SHP77 (cell line): Measurements from ENCODE around the gene NNT.
"Not testable (repeated sequence)": the region's sequence is repeated elsewhere in the genome, so short reads cannot be mapped to it uniquely, and the experiment has no call there.

Experiments
- DNase-seq, 2 experiments: peaks; one replicate each; lab custom pipeline; 2025; lab: John Stamatoyannopoulos, UW

The NNT gene

DNA sequence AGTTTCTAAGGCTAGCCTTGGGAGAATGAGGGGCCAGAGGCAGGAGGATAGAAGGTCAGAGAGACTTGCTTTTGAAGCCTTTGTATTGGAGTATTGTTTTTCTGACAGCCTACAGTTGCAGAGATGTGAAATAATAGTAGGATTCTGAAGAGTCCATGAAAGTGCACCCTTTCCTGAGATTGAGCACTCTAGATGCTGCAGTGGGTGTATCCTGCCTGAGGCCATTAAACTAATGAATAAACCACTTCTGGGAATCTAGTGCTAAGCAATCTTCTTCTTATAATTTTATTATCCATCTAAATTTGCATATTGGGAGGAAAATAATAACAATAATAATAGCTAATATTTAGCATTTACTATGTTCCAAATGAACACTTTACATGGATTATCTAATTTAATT, 19.3 kb upstream of the NNT start:
- DNase-seq = no peak

DNA sequence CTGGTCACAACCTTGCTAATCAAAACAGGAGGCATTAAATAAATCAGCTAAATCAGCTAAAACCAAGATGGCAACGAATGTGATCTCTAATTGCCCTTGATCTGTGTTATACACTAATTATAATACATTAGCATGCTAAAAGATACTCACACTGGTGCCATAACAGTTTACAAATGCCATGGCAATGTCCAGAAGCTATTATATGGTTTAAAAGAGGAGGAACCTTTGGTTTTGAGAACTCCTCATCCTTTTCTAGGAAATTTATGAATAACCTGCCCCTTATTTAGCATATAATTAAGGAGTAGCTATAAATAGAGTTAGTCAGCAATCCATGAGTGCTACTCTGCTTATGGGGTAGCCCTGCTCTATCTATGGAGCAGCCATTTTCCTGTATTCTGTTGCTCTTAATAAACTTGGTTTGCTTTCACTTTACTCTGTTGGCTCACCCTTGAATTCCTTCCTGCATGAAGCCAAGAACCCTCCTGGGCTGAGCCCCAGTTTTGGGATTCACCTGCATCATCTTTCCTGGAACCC, 18.7 kb upstream of the NNT start:
- no peak for DNase-seq

DNA sequence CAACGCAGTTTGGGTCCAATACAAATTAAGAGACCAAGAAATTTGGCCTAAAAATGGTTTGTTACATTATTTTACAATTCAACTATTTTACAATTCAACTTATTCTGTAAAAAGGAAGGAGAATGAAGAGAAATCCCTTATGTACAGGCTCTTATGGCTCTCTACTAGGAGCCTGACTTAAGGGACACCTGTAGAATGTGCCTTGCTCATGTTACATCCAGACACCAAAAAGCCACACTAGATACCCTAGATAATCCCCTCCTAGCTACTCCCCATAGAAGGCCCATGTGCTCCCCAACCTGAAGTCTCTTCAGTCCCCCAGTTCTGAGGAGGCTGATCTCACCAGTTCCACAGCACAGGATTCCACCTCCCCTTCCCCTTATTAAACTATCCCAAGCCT, 14.1 kb upstream of the NNT start:
- DNase-seq = no peak

DNA sequence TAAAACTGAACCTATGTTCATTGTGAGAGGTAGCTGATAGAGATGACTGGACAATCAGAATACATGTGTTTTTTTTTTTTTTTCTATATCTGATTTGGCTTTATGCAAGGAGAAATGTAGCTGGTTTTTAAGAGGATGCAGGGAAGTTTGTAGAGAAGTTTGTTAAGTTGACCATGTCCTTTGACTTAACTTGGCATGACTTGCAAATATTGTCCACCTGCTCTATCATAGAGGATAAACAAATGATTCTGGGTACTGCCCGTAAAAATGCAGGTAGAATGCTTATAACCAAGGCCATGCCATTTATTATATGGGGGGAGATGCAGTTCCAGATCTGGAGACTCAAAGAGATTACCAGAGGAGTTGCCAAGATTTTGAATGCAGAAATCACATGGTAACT, 13.7 kb upstream of the NNT start:
- no peak for DNase-seq

DNA sequence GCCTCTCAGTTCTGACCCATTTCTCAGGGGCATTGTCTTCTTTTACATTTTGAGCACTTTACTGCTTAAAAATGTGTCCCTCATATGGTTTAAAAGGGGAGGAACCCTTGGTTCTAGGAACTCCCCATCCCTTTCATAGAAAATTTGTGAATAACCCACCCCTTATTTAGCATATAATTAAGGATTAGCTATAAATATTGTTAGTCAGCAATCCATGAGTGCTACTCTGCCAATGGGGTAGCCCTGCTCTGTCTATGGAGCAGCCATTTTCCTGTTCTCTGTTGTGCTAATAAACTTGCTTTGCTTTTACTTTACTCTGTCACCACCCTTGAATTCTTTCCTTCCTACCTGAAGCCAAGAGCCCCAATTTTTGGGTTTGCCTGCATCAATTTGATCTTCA, 12.3 kb upstream of the NNT start:
- DNase-seq = no peak

DNA sequence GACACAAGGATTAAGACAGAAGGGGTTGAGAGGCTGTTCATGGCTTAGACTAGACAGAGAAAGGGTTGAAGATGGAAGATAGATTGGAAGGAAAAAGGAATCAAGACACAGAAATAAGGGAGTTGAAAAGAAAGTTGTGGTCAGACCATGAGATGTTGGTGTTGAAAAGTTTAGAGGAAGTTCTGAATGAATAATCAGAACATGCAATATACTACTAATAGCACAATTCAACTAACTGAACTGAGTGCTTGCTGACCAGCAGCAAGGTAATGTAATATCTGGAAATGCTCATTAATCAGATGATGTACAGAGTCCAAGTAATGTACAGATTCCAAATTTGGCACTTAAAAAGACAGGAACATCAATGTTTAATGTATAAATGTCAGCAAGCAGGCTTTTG, 10.6 kb upstream of the NNT start:
- no peak for DNase-seq

DNA sequence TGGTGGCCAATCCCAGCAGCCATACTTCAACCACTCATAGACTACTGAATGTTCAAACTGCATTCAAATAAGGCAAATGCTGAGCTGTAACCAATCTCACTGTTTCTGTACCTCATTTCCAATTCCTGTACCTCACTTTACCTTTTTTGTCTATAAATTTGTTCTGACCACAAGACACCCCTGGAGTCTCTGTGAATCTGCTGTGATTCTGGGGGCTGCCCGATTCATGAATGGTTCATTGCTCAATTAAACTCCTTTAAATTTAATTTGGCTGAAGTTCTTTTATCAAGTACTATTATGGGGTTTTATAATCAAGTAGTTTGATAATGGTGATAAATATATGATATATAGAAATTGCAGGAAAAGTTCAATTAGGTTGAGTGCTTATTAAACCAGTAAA, 4.1 kb upstream of the NNT start:
- not testable (repeated sequence) for DNase-seq

DNA sequence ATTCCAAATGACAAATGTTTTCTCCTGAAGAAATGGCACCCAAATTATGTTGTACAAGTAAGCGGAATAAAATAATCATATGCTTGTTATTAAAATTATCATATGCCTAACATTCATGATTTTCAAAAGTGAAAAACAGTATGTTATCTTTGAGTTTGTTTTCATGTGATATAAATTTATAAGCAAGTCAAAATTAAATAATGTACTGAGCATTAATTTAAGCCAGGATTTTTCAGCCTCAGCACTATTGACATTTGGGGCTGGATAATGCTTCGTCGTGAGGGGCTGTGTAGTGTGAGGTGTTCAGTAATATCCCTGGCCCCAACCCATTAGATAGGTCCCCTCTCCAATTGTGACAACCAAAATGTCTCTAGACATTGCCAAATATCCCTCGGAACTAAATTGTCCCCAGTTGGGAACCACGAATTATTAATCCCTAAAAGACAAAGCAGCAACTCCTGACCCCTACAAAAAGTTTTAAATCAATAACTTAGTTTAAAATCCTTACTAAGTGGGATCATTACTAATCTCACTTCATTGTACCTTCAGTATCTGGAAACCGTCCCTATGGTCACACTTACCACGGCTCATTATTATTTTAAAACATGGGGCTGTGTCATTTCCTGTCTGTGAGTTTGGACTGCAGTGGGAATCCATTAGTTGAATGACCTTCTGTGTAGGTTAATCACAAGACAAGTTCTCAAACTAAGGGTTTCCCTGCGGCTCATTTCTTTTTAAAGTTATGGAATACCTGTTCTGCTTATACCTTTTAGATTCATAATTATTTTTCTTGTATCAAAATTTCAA, 1.3 kb upstream of the NNT start:
- DNase-seq = peak; percentile 40 to 71

DNA sequence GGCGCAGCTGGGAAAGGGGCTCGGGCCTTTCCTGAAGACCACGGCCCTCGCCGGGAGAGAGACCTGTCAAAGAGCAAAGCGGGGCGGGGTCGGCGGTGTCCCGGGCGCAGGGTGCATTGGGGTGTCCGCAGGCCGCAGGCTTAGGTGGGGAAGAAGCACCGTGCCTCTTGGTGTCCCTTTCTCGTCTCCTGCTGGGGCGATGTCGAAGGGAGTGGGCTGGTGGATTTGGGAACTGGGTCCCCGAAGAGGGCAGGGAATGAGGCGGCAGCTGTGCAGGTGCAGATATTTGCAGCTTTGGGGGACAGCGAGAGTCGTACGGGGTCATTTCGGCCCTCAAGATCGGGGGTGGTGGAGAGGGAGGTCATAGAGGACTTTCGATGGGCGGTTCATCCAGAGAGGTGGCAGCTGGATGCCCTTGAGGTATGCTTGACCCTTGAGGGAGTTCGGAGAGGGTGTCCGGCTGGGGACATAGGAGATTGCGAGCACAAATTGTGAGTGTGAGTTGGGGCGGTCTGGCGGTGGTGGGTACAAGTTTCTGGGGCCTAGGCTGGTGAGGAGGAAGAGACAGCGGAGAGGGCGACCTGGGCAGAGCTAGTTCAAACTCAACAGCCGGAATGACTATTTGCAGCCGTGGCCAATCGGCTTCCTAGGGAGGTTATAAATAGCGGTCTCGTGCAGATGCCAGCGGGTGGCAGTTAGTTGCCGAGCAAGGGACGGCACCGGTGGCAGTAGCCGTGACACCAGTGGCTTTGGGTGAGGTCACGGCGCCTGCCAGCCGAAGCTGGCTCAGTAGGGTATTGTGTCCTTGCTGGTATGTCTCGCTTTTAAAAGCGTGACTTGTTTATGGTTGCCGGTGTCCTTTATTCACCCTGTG, 601 bp downstream of the NNT start:
- peak; percentile 95 to 97 for DNase-seq

DNA sequence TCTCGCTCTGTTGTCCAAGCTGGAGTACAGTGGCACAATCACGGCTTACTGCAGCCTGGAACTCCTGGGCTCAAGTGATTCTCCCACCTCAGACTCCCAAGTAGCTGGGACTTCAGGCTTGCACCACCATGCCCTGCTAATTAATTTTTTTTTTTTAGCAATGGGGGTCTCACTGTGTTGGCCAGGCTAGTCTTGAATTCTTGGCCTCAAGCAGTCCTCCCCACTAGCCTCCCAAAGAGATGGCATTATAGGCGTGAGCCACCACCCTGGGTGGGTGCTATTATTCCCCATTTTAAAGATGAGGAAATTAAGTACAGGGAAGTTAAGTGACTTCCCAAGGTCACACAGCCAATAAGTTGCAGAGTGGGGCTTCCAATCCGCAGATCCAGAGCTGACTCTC, 1.7 kb downstream of the NNT start:
- DNase-seq = no peak

DNA sequence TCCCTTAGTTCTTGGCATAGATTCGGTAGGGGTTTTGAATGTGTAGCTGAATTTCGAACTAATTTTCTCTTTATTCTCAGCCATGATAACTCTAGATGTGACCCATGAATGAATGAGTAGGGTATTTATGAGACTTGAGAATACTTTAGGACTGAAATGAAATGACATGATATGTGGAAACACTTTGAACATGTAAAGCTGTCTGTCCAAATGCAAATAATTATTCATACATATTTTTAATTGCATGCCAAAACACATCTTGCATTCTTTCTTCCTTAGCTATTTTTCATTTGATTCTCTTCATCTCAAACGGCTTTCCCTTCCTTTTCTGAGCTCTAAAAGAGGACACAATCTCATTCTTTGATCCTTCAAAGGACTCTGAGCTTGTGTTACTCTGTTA, 3.4 kb downstream of the NNT start:
- no peak for DNase-seq

DNA sequence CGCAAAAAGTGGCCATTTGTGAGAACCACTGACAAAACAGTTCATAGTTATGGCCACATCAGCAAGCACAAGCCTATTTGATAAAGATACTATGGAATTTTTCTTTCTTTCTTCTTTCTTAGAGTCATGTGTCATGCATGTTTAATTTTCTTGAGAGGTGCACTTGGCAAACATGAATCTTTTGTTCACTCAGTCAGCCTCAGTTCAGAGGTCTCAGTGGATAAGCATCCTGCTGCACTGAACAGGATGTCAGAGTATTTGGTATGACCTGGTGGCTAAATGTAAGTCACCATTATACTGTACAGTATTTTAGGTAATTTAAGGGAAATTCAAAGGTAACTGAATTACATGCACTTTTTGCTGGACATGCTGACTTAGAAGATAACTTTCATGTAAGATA, 5.4 kb downstream of the NNT start:
- DNase-seq = no peak

DNA sequence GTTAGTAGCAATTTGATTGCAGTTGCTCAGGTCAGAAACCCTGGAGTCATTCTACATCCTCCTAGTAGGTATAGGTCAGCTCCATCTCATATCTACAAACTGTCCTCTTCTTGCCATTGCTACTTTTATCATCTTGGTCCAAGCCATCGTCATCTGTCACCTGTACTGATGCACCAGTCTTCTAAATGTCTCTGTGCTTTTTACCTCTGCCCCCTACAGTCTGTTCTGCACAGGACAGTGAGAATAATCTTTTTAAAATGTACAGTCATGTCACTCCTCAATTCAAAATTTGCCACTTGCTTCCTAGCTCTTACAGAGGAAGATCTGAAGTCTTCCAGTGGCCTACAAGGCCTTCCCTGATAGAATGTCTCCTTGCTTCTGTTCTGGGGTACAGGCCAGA, 6.8 kb downstream of the NNT start:
- DNase-seq = no peak

DNA sequence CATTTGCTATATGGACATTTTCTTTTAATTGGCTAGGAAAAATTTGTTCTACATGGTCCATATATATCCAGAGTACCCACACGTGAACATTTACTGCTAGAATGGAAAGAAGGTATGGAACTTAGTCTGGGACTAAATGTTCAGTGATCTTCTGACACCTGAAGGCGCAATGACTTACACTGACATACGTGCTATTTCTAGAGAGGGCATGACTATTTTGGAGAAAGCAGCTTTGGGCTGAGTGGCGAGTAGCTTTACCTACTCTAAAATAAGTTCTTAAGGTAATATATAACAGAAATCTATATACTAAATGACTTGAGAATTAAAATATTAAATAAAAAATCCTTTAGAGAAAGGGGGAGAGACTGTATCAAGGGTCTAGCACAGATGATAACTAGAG, 10.4 kb downstream of the NNT start:
- no peak for DNase-seq

DNA sequence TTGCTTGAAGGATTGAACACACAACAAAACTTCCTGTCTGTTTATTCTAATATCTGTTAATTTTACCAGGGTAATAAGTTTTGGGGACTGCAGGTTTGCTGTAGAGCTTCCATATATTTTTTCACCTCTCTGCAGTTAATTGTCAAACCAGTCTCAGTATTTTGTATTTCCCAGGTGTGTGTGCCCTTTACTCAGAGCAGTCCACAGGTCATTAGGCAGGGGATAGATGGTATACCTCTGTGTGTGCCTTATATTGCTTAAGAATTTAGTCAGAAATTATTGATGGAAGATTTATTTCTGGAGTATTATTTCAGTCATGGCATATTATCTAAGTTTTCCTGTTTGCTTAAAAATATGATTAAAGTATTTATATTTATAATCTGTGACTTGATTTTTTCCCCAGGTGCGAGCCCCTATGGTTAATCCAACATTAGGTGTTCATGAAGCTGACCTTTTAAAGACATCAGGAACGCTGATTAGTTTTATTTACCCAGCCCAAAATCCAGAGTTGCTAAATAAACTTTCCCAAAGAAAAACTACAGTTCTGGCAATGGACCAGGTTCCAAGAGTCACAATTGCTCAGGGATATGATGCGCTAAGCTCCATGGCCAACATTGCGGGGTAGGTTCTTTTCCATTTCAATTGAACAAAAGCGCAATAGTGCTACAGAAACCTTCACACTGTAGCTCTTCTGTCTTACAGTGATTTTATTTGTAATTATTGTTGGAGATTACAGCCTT, 12.6 kb downstream of the NNT start:
- DNase-seq = no peak

DNA sequence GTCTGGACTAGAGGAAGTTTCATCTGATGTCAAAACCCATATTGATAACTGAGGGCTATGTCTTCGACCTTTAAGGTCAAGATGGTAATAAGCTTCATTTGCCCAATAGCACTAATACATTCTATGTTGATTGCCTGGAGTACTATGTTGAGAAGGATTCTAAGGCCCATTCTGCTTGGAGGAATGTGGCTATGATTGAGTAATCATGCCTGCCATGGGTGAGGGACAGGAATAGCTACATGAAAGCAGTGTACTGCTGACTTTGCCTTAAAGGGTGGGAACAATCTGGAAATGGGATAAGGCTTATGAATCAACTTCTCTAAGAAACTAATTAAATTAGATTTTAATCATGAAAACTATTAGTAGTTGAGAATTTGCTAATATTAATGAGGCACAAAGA, 13.6 kb downstream of the NNT start:
- DNase-seq = no peak

DNA sequence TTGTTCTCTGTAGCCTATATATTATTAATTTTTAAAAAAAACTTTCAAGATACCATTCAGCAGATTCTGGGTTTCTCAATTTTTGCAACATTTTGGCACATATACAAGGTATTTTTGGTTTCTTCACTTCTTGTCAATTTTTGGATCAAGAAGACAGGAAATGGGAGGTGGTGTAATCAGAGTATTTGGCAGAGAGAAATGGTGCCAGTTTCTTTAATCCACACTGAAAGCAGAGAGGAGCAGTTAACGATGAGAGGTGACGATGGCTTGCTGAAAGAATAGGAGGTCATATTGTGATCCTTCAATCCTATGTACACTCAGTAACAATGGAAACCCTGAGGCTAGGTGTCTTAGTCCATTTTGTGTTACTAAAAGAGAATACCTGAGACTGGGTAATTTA, 16.4 kb downstream of the NNT start:
- DNase-seq = no peak

DNA sequence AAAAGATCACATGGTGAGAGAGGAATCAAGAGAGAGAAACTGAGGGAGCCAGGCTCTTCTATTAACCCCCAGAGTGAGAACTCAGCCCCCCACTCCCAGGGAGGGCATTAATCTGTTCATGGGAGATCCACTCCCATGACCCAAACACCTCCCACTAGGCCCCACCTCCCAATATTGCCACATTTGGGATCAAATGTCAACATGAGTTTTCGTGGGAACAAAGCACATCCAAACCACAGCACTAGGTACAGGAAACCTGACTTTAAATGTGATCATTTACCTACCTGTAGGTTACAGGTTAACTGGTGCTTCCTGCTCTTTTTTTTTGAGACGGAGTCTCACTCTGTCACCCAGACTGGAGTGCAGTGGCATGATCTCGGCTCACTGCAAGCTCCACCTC, 16.9 kb downstream of the NNT start:
- no peak for DNase-seq

DNA sequence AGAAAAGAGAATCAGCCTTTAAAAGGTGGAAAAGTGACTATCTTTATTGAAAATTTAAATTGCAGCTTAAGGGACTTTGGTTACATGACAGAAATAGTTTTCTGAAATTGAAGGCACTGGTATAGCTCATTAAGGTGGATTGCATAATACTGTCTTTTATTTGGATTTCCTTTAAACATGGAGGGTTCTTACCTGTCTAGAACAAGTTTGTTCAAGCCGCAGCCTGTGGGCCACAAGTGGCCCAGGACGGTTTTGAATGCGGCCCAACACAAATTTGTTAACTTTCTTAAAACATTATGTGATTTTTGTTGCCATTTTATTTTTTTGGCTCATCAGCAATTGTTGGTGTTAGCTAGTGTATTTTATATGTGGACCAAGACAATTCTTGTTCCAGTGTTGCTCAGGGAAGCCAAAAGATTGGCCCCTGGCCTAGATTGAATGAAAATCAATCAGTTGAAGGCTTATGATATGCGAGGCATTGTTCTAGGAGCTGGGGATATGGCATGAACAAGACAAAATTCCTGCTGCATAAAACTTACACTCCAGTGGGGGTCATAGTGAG, 18.0 kb downstream of the NNT start:
- DNase-seq = no peak

DNA sequence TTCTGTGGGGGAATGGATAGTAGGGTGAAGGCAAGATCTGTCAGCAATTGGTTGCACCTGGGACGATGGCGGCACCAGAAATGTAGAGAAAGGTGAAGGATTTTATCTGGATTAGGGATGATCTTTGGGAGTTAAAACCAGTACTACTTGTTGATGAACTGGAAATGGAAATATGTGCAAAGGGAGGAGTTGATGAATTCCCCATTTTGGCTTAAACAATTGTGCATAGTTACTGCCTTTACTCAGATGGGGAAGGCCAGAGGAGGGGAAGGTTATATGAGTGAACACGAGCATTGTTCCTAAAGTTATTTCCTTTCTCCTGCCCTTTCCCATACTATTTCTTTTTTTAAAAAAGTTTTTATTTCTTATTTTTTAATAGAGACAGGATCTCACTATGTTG, 19.1 kb downstream of the NNT start:
- no peak for DNase-seq

DNA sequence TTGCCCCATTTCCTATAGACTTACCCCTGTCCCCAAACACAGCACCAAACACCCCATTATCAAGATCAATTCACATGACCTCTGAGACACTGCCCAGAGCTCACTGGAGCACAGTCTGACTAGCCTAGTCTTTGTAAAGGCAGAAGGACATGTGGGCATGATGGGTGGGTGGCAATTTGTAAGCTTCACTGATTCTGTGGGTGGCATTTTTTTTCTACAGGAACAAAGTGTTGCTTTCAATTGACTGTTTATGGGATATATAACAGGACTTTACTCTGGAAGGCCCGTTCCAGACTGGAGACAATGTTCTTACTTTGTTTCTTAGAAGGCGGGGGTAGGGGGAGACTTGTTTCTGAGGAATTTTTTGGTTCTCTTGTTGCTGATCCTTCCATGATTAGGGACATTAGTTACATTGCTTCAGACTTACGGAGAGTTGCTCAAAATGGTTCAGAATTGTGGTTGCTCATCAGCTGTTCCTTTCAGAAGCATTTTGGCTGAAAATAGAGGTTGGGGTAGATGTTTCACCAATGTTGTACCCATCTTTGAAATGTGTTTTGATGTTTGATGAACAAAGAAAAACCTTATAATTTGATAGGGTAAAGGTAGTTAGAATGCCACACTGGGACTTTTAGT, 20.2 kb downstream of the NNT start:
- no peak for DNase-seq

DNA sequence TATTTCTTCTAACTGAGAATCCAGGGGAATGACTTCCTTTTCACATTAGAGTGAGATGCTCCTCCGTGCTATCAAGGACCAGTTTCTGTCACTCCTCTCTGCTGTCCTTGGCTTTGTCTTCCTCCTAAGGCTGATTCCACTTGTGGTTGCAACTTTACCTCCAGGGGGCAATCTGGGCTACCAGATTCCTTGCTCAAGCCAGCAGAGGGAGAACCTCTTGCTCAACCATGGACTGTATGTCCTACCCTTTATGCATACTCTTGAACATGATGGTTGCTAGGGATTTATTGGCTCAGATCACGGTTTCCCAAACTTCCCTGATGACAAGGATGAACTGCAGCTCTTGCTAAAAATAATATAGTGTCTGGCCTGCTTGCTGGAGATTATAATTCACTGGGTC, 24.0 kb downstream of the NNT start:
- peak; percentile 42 to 60 for DNase-seq
